Urothelium cell line (cell line): ENCODE measurements around the gene TCF7L2.
A peak's percentile ranks its signal among the peaks of the same experiment; 100 is the strongest.

Source experiments
- DNase-seq: peaks from one replicate; pipeline ENCODE4 v3.0.0; 2011; ENCODE audit warnings: low spot score, mixed read lengths
- FAIRE-seq: peaks from 2 replicates; lab custom pipeline; 2011; peaks lifted over from hg19 to GRCh38; lab: Jason Lieb, UNC

TCF7L2 gene

GRCh38 chr10:113041841-113042750 lies 92.0 kb downstream of the TCF7L2 start:
- FAIRE-seq (no peak), DNase-seq (no peak)

- FAIRE-seq = no peak
- DNase-seq = no peak
Measured at GRCh38 chr10:113042868-113043267, 92.8 kb downstream of the TCF7L2 start.

GRCh38 chr10:113044016-113044755 lies 94.1 kb downstream of the TCF7L2 start:
- FAIRE-seq (no peak), DNase-seq (no peak)

GRCh38 chr10:113045147-113046055 lies 95.4 kb downstream of the TCF7L2 start:
- no peak for DNase-seq

GRCh38 chr10:113047151-113047550 lies 97.1 kb downstream of the TCF7L2 start:
- DNase-seq (no peak), FAIRE-seq (no peak)

More at GRCh38 chr10:113045147-113046055, 95.4 kb downstream of the TCF7L2 start:
- no peak for FAIRE-seq

- no peak for FAIRE-seq
- no peak for DNase-seq
Measured at GRCh38 chr10:113047605-113047962, 97.5 kb downstream of the TCF7L2 start.

- FAIRE-seq (no peak), DNase-seq (no peak)
Measured at GRCh38 chr10:113047963-113048781, 98.1 kb downstream of the TCF7L2 start.

GRCh38 chr10:113049881-113050280 lies 99.8 kb downstream of the TCF7L2 start:
- DNase-seq (no peak), FAIRE-seq (no peak)

- DNase-seq = no peak
- no peak for FAIRE-seq
Measured at GRCh38 chr10:113052076-113052830, 102.2 kb downstream of the TCF7L2 start.

GRCh38 chr10:113053091-113053490 lies 103.0 kb downstream of the TCF7L2 start:
- FAIRE-seq = no peak
- no peak for DNase-seq

- no peak for FAIRE-seq
- DNase-seq = no peak
Measured at GRCh38 chr10:113053881-113054280, 103.8 kb downstream of the TCF7L2 start.

- FAIRE-seq (no peak), DNase-seq (no peak)
Measured at GRCh38 chr10:113055458-113055857, 105.4 kb downstream of the TCF7L2 start.

GRCh38 chr10:113056030-113056429 lies 106.0 kb downstream of the TCF7L2 start:
- FAIRE-seq = no peak
- DNase-seq = no peak

- FAIRE-seq (no peak), DNase-seq (peak; percentile 73)
Measured at GRCh38 chr10:113056441-113057021, 106.5 kb downstream of the TCF7L2 start.

GRCh38 chr10:113057948-113058522 lies 108.0 kb downstream of the TCF7L2 start:
- DNase-seq (no peak), FAIRE-seq (no peak)

- DNase-seq (no peak), FAIRE-seq (peak; percentile 61)
Measured at GRCh38 chr10:113058523-113059370, 108.7 kb downstream of the TCF7L2 start.

- FAIRE-seq (no peak), DNase-seq (peak; percentile 49)
Measured at GRCh38 chr10:113059371-113059780, 109.3 kb downstream of the TCF7L2 start.
